H9 (cell line): ENCODE results near the gene ZNF365. TPM values are rescaled to one million over a fixed set of nuclear protein-coding genes. Genes with fewer than 3 reads are reported as not detected.

Source experiments
- DNase-seq: peaks from one replicate; pipeline ENCODE4 v3.0.0-alpha.2; 2017
- H2AFZ ChIP-seq: one replicate; pipeline ENCODE4 v1.6.1; 2013; ENCODE audit warnings: mild to moderate bottlenecking, low read length, control low read depth, moderate library complexity
- H2AK5ac ChIP-seq: 2 replicates; pipeline ENCODE4 v1.6.1; 2013; ENCODE audit warnings: low read length, control low read depth, mixed read lengths; ENCODE audit not compliant: insufficient read length
- H2BK120ac ChIP-seq: one replicate; pipeline ENCODE4 v1.6.1; 2013; ENCODE audit warnings: low read depth, mild to moderate bottlenecking, low read length, control low read depth, inconsistent platforms; ENCODE audit not compliant: poor library complexity, severe bottlenecking
- H2BK12ac ChIP-seq: 2 replicates; pipeline ENCODE4 v1.6.1; 2013; ENCODE audit warnings: low read length, control low read depth, mixed read lengths, low read depth; ENCODE audit not compliant: insufficient read length
- H2BK15ac ChIP-seq: 2 replicates; pipeline ENCODE4 v1.6.1; 2013; ENCODE audit warnings: low read depth, low read length, control low read depth
- H2BK20ac ChIP-seq: one replicate; pipeline ENCODE4 v1.6.1; 2013; ENCODE audit warnings: low read depth, mild to moderate bottlenecking, low read length, control low read depth, inconsistent platforms; ENCODE audit not compliant: poor library complexity, severe bottlenecking
- H2BK5ac ChIP-seq: 2 replicates; pipeline ENCODE4 v1.6.1; 2013; ENCODE audit warnings: low read length, control low read depth, mixed read lengths; ENCODE audit not compliant: insufficient read length
- H3K14ac ChIP-seq: 2 replicates; pipeline ENCODE4 v1.6.1; 2013; ENCODE audit warnings: low read length, control low read depth; ENCODE audit not compliant: insufficient read depth
- H3K18ac ChIP-seq: 2 replicates; pipeline ENCODE4 v1.6.1; 2013; ENCODE audit warnings: low read depth, mild to moderate bottlenecking, mixed read lengths, low read length, control low read depth; ENCODE audit not compliant: insufficient read length
- H3K23ac ChIP-seq: 2 replicates; pipeline ENCODE4 v1.6.1; 2013; ENCODE audit warnings: low read length, control low read depth, mixed read lengths, low read depth; ENCODE audit not compliant: insufficient read length
- H3K23me2 ChIP-seq: 2 replicates; pipeline ENCODE4 v1.6.1; 2013; ENCODE audit warnings: low read depth, mild to moderate bottlenecking, mixed read lengths, low read length, control low read depth; ENCODE audit not compliant: insufficient read length, poor library complexity, severe bottlenecking
- H3K27ac ChIP-seq: 2 replicates; pipeline ENCODE4 v1.5.1; 2013; ENCODE audit warnings: low read length, control low read depth, mixed read lengths, low read depth; ENCODE audit not compliant: insufficient read length
- H3K27me3 ChIP-seq: 2 replicates; pipeline ENCODE4 v1.6.1; 2013; ENCODE audit warnings: low read length, control low read depth, inconsistent platforms; ENCODE audit not compliant: insufficient read depth
- H3K4ac ChIP-seq: 2 replicates; pipeline ENCODE4 v1.6.1; 2013; ENCODE audit warnings: low read depth, mild to moderate bottlenecking, control low read depth, inconsistent platforms, low read length, moderate library complexity
- H3K4me1 ChIP-seq: 2 replicates; pipeline ENCODE4 v1.6.1; 2013; ENCODE audit warnings: low read length, control low read depth, inconsistent platforms; ENCODE audit not compliant: insufficient read depth
- H3K4me2 ChIP-seq: 2 replicates; pipeline ENCODE4 v1.6.1; 2013; ENCODE audit warnings: low read length, control low read depth, mixed read lengths; ENCODE audit not compliant: insufficient read length, insufficient read depth
- H3K56ac ChIP-seq: 2 replicates; pipeline ENCODE4 v1.6.1; 2013; ENCODE audit warnings: low read depth, mild to moderate bottlenecking, mixed read lengths, low read length, control low read depth; ENCODE audit not compliant: insufficient read length
- H3K79me1 ChIP-seq: 2 replicates; pipeline ENCODE4 v1.6.1; 2013; ENCODE audit warnings: low read depth, mild to moderate bottlenecking, moderate library complexity, low read length, control low read depth, inconsistent platforms; ENCODE audit not compliant: insufficient read depth, poor library complexity, severe bottlenecking
- H3K79me2 ChIP-seq: 2 replicates; pipeline ENCODE4 v1.6.1; 2013; ENCODE audit warnings: low read length, control low read depth, inconsistent platforms; ENCODE audit not compliant: insufficient read depth
- H3K9ac ChIP-seq: 2 replicates; pipeline ENCODE4 v1.6.1; 2013; ENCODE audit warnings: low read length, control low read depth, mixed read lengths; ENCODE audit not compliant: insufficient read length; ENCODE audit errors: extremely low read depth
- H3K9me3 ChIP-seq: one replicate; pipeline ENCODE4 v1.6.1; 2013; ENCODE audit warnings: low read depth, low read length, inconsistent platforms; ENCODE audit not compliant: control insufficient read depth
- H3T11ph ChIP-seq: one replicate; pipeline ENCODE4 v1.6.1; 2013; ENCODE audit warnings: mild to moderate bottlenecking, low read length, control low read depth, inconsistent platforms
- H4K20me1 ChIP-seq: one replicate; pipeline ENCODE4 v1.6.1; 2013; ENCODE audit not compliant: control insufficient read depth, insufficient read length, insufficient read depth
- H4K5ac ChIP-seq: 2 replicates; pipeline ENCODE4 v1.6.1; 2013; ENCODE audit warnings: low read depth, mild to moderate bottlenecking, mixed read lengths, low read length, control low read depth; ENCODE audit not compliant: insufficient read length
- H4K8ac ChIP-seq: replicated peaks from 2 replicates; pipeline ENCODE4 v1.6.1; 2013; ENCODE audit warnings: low read length, control low read depth, mixed read lengths, low read depth; ENCODE audit not compliant: insufficient read length
- H4K91ac ChIP-seq: 2 replicates; pipeline ENCODE4 v1.6.1; 2013; ENCODE audit warnings: low read depth, mild to moderate bottlenecking, moderate library complexity, mixed read lengths, low read length, control low read depth; ENCODE audit not compliant: insufficient read length
- H3K27ac Mint-ChIP-seq, 3 experiments: 2 replicates in 2 of 3; 3 replicates in 1 of 3; pipeline ENCODE4 v1.8.0; 2020 to 2021; ENCODE audit warnings: mixed read lengths in 3 of 3, mild to moderate bottlenecking in 1 of 3, moderate library complexity in 1 of 3
- H3K27me3 Mint-ChIP-seq: 2 replicates; pipeline ENCODE4 v1.8.0; 2021; ENCODE audit warnings: low read depth, mild to moderate bottlenecking, moderate library complexity, mixed read lengths
- H3K36me3 Mint-ChIP-seq, 3 experiments: 2 replicates in 2 of 3; 3 replicates in 1 of 3; pipeline ENCODE4 v1.8.0; 2020 to 2021; ENCODE audit warnings: low read depth in 3 of 3, mixed read lengths in 3 of 3; ENCODE audit not compliant: insufficient read depth in 1 of 3
- H3K4me1 Mint-ChIP-seq, 2 experiments: 2 replicates each; pipeline ENCODE4 v1.8.0; 2020; ENCODE audit warnings: mixed read lengths in 2 of 2
- H3K4me3 Mint-ChIP-seq, 2 experiments: 2 replicates in 1 of 2; 3 replicates in 1 of 2; pipeline ENCODE4 v1.8.0; 2020 to 2021; ENCODE audit warnings: mild to moderate bottlenecking in 2 of 2, mixed read lengths in 2 of 2, moderate library complexity in 1 of 2
- H3K9me3 Mint-ChIP-seq, 2 experiments: 2 replicates in 1 of 2; 3 replicates in 1 of 2; pipeline ENCODE4 v1.8.0; 2020; ENCODE audit warnings: mild to moderate bottlenecking in 2 of 2, mixed read lengths in 2 of 2, moderate library complexity in 1 of 2
- WGBS: extraction: QIAGEN DNeasy Blood & Tissue Kit; methylation state at CpG from one replicate; pipeline ENCODE4 v1.1.7; 2013; ENCODE audit warnings: missing lambda C conversion rate, low lambda C conversion rate, mixed read lengths; ENCODE audit not compliant: insufficient read length; ENCODE audit errors: extremely low coverage; 5-methylcytosine and 5-hydroxymethylcytosine counted together
- total RNA-seq: library from RNA; stranded (reverse); gene quantifications from 2 replicates; pipeline ENCODE4 v1.2.1, GENCODE V29; 2021
- TF ChIP-seq, protein P1 (sequence below): fragments of 200-600 bp; sonication (generic); conservative IDR thresholded peaks from 3 replicates; pipeline ENCODE4 v1.8.0; 2021; ENCODE audit warnings: antibody characterized with exemption, mild to moderate bottlenecking

ZNF365 gene
- total RNA-seq, 1 experiment from 2014 or later = 0.59 TPM

DNA sequence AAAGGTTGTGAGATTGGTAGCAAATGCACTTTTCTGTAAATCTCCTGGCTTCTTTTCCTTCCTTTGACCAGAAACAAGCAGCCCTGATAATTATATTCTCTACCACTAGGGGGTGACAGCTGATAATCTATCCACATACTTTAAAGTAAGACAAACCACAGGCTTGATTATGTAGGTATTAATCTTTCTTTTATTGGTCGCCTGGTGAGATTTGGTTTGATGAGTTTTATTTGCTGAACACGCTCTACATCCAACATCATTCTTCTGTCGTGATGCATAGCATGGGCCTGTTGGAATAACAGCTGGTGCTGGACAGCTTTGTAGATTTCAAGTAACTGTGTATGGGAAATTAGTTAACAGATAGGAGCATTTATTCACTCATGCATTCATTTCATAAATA lies 63.5 kb downstream of the ZNF365 start:
- Histone ChIP-seq H3K4me1 (no peaks in the 10 kb centered on the region), H2BK120ac (no peak overlapping the region), H3K27ac (no peak overlapping the region), H4K91ac (no peak overlapping the region), H2BK15ac (no peak overlapping the region), H2BK20ac (no peak overlapping the region), H4K5ac (no peak overlapping the region), H3T11ph (no peak overlapping the region), H3K23ac (no peak overlapping the region), H3K9ac (no peak overlapping the region), H3K18ac (no peak overlapping the region), H3K56ac (no peak overlapping the region), H4K8ac (no peak overlapping the region), H3K4me2 (no peak overlapping the region), H3K23me2 (no peaks in the 10 kb centered on the region), H2AFZ (no peak overlapping the region), H3K4ac (no peak overlapping the region), H2AK5ac (no peak overlapping the region), H4K20me1 (no peaks in the 10 kb centered on the region), H3K79me2 (no peaks in the 10 kb centered on the region), H3K79me1 (no peaks in the 10 kb centered on the region), H3K14ac (no peak overlapping the region), H3K9me3 (no peaks in the 10 kb centered on the region), H3K27me3 (no peaks in the 10 kb centered on the region), H2BK12ac (no peak overlapping the region), H2BK5ac (no peak overlapping the region)
- no peak for DNase-seq
- no CpG with 5 or more reads among the region's 3 CpGs for WGBS
- Mint-ChIP-seq H3K4me3 (no peak overlapping the region; a peak in 1 of 5 replicates), H3K4me1 (peaks cover under 1 to 9% of the 10 kb centered on the region in 2 experiments; a peak in 3 of 4 replicates), H3K36me3 (no peaks in the 10 kb centered on the region), H3K27me3 (peaks cover 7% of the 10 kb centered on the region; the same call in 1 of the 2 replicates), H3K27ac (no peak overlapping the region), H3K9me3 (no peaks in the 10 kb centered on the region)
- TF ChIP-seq, protein P1, sequence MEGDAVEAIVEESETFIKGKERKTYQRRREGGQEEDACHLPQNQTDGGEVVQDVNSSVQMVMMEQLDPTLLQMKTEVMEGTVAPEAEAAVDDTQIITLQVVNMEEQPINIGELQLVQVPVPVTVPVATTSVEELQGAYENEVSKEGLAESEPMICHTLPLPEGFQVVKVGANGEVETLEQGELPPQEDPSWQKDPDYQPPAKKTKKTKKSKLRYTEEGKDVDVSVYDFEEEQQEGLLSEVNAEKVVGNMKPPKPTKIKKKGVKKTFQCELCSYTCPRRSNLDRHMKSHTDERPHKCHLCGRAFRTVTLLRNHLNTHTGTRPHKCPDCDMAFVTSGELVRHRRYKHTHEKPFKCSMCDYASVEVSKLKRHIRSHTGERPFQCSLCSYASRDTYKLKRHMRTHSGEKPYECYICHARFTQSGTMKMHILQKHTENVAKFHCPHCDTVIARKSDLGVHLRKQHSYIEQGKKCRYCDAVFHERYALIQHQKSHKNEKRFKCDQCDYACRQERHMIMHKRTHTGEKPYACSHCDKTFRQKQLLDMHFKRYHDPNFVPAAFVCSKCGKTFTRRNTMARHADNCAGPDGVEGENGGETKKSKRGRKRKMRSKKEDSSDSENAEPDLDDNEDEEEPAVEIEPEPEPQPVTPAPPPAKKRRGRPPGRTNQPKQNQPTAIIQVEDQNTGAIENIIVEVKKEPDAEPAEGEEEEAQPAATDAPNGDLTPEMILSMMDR = peak; percentile 81
